ENCODE data around the gene COL16A1. TPM values are rescaled to one million over a fixed set of nuclear protein-coding genes. Genes with fewer than 3 reads are reported as not detected.

The COL16A1 gene
- total RNA-seq, 1 experiment from 2014 or later: 6.2 TPM

GRCh38 chr1:31675756-31676155 is 28.1 kb downstream of the COL16A1 start:
- no CpG with 5 or more reads among the region's 14 CpGs for WGBS (ENCODE audit: extremely low coverage, insufficient read length, low lambda C conversion rate)
- H3K27me3 Mint-ChIP-seq (ENCODE audit: low read depth): no peaks in the 10 kb centered on the region
- Histone ChIP-seq H3K23me2 (ENCODE audit: insufficient read length, low read depth, low read length, poor library complexity, severe bottlenecking) (no peaks in the 10 kb centered on the region), H4K8ac (replicated peaks; ENCODE audit: insufficient read length, low read depth, low read length) (no peak overlapping the region), H2BK15ac (ENCODE audit: low read depth, low read length) (no peak overlapping the region), H4K20me1 (ENCODE audit: control insufficient read depth, insufficient read depth, insufficient read length) (no peaks in the 10 kb centered on the region), H2AK5ac (ENCODE audit: insufficient read length, low read length) (no peak overlapping the region), H3K9ac (ENCODE audit: extremely low read depth, insufficient read length, low read length) (no peak overlapping the region), H4K5ac (ENCODE audit: insufficient read length, low read depth, low read length) (no peak overlapping the region), H2BK5ac (ENCODE audit: insufficient read length, low read length) (no peak overlapping the region), H3K14ac (ENCODE audit: insufficient read depth, low read length) (no peak overlapping the region), H3K23ac (ENCODE audit: insufficient read length, low read depth, low read length) (no peak overlapping the region), H3K79me2 (ENCODE audit: insufficient read depth, low read length) (no peaks in the 10 kb centered on the region), H2BK12ac (ENCODE audit: insufficient read length, low read depth, low read length) (no peak overlapping the region), H2BK20ac (ENCODE audit: low read depth, low read length, poor library complexity, severe bottlenecking) (no peak overlapping the region), H3T11ph (ENCODE audit: low read length) (no peak overlapping the region), H3K4me2 (ENCODE audit: insufficient read depth, insufficient read length, low read length) (no peak overlapping the region), H2BK120ac (ENCODE audit: low read depth, low read length, poor library complexity, severe bottlenecking) (no peak overlapping the region), H3K27me3 (ENCODE audit: insufficient read depth, low read length) (no peaks in the 10 kb centered on the region), H3K18ac (ENCODE audit: insufficient read length, low read depth, low read length) (no peak overlapping the region), H2AFZ (ENCODE audit: low read length) (no peak overlapping the region), H3K56ac (ENCODE audit: insufficient read length, low read depth, low read length) (no peak overlapping the region), H4K91ac (ENCODE audit: insufficient read length, low read depth, low read length) (no peak overlapping the region), H3K4me1 (ENCODE audit: insufficient read depth, low read length) (no peaks in the 10 kb centered on the region), H3K79me1 (ENCODE audit: insufficient read depth, low read depth, low read length, poor library complexity, severe bottlenecking) (no peaks in the 10 kb centered on the region), H3K4ac (ENCODE audit: low read depth, low read length) (no peak overlapping the region), H3K9me3 (ENCODE audit: control insufficient read depth, low read depth, low read length) (no peaks in the 10 kb centered on the region), H3K27ac (ENCODE audit: insufficient read length, low read depth, low read length) (no peak overlapping the region)
- no peak overlapping the region for H3K4me3 Mint-ChIP-seq
- DNase-seq: no peak
- no peaks in the 10 kb centered on the region for H3K36me3 Mint-ChIP-seq (ENCODE audit: insufficient read depth in 1 of 3, low read depth in 3 of 3)
- H3K27ac Mint-ChIP-seq: peak overlapping the region in 1 of 3 experiments; percentile 82; a peak in 2 of 7 replicates
- no peaks in the 10 kb centered on the region; a peak in 1 of 5 replicates for H3K9me3 Mint-ChIP-seq
- TF ChIP-seq CTCF (conservative IDR thresholded peaks at IDR 0.05): no peak
- H3K4me1 Mint-ChIP-seq: peaks cover 6 to 17% of the 10 kb centered on the region in 2 experiments

Measured in H9 (cell line).